G401.6 (cell line): ENCODE data around the gene SMAD2.

Source experiments
- FAIRE-seq: peaks from 2 replicates; lab custom pipeline; 2012; peaks lifted over from hg19 to GRCh38; lab: Jason Lieb, UNC

Gene SMAD2

DNA sequence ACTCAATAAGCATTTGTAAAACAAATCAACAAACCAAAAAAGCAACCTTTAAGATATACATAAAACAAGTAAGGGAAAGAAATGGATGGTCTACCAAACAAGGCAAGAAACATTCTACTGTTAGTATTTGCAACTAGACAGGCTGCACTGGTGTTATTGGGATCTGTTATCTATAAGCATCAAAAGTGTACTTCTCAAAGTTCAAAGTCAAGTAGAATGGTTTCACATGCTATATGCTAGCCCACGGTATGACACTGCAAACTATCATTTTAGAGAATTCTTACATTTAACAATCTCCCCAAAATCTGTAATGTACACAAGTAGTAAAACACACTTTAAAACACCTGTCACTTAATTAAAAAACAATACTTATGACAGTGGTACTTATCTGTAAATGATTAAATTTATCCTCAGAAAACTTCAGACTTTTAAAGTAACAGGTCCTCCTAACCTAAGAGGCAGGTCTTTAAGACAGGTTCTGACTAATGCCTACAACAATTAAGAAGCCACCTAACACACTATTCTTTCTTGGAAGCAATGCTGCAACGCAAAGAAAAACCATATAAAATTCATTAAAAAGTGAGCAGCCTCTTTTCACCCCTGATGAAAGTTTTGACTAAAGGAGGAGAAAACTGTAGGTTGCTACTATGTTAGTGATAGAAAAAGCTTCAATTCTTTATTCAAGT, 34.8 kb downstream of the SMAD2 start:
- FAIRE-seq = no peak

DNA sequence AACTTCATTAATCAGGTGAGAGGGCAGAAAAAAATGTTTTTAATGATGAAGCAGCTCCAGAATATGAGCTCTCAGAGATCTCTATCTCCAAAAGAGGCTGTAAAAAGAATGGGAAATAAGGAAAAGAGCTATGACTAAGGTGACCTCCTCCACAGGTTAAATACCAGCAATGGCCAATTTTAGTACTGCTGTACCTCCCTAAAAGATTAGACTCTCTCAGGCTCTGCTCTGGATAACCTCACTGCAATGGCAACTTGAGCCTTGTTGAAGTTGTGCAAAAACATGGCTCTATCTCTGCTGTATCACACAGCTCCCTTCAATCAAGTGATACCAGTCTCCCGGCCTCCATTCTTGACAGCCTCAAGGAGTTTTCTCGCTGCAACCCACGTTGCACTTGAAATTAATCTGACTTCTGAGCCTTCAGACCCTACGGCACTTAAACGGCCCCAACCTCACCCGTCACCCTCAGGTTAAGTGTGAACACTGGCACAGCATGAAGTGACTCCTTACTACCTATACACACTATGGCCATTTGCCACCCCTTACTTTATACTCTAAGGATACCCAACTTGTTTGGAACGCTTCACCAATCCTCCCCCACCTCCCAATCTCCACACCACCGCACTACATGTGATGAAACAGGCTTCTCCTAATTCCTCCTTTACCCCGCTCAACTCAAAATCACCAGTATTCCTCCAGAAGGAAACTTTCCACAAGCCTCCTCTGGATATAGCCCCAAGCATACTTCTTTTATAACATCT, 36.3 kb downstream of the SMAD2 start:
- FAIRE-seq = no peak

DNA sequence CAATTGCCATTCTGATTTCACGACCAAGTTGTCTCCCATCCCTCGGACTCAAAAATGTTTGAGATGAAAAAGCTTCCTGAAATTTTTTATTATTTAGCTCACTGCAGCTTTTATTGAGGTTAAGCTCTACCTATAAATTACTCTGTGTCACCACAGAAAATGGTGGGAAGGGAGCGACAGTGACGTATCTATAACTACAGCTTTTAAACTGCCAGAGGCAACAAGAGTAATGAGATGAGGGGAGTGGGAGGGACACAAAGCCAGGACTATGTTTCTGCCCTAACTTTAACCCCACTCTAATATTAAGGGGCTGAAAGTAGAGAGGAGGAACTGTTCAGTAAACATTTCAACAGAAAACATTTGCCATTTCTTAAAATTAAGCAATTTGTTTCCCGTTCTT, 37.4 kb downstream of the SMAD2 start:
- no peak for FAIRE-seq

DNA sequence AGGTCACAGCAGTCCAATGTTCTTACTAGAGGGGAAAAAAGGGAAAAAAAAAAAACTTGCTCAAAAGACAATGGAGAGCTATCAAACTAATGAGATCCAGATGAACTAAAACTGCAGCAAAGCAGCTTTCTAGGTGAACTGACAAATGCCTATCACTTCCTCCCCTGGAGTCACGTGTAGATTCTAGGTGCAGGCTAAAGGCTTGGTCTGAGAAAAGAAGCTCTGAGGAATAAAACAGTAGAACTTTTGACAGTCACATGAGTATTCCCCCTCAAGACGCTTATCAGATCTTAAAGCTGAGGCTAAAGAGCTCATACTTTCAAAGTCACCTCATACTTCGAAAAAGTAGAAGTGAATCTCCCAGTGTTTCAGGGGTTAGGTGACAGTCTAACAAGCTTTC, 42.3 kb downstream of the SMAD2 start:
- no peak for FAIRE-seq

DNA sequence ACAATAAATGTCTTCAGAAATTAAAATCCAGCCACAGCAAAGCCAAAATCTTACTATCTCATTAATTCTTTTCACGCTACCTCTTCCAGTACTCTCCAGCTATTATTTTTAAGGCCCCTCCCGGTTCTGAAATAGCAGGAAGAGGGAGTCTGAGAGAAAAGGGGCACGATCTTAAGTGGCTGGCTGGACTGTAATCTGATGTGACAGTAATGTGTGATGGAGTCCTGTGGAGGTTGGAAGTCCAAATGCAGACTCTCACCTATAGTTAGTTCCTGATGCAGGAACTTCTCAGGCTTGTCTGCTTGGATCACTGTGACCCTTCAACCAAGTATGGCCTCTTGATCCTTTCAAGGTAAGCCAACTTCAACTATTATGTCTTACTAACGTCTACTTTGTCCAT, 43.2 kb downstream of the SMAD2 start:
- FAIRE-seq = no peak

DNA sequence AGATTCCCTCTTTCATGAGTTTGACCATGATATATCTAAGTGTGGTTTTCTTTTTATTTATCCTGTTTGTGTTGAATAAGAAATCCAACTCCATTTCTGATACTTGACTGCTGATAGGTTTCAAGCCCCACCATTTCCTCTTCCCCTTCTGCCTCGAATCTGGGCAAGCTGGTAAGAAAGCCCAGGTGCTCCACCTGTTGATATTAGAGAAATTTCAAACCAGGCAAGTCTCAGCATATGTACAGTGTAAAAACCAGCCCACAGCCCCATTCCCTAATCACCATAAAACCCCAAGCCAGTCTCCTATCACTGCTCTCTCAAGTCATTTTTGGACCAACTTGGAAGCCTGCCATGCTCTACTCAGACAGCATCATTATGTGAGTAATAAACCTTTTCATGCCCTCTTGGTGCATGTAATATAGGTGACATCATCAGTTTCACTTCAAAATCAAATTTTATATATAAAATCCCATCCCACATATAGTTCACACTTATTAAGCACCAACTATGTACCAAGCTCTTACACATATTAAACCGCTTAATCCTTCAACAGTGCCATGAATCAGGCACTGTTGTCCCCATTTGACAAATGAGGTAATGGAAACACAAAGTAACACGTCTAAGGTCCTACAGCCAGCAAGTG, 46.6 kb downstream of the SMAD2 start:
- no peak for FAIRE-seq

DNA sequence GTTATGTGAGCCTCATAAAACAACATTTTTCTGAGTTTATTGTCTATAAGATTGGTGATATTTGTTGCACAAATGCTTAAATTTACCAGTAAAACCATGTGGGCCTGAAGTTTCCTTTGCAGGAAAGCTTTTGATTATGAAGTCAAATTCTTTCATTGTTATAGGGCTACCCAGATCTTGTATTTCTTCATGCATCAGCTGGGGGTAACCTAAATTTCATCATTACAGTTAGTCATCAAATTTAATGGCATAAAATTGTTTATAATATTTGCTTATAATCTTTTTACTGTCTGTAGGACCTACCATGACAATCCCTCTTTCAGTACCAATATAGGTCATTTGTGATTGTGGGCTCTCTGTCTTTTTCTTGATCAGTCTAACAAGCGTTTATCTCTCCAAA, 47.8 kb downstream of the SMAD2 start:
- FAIRE-seq = no peak

DNA sequence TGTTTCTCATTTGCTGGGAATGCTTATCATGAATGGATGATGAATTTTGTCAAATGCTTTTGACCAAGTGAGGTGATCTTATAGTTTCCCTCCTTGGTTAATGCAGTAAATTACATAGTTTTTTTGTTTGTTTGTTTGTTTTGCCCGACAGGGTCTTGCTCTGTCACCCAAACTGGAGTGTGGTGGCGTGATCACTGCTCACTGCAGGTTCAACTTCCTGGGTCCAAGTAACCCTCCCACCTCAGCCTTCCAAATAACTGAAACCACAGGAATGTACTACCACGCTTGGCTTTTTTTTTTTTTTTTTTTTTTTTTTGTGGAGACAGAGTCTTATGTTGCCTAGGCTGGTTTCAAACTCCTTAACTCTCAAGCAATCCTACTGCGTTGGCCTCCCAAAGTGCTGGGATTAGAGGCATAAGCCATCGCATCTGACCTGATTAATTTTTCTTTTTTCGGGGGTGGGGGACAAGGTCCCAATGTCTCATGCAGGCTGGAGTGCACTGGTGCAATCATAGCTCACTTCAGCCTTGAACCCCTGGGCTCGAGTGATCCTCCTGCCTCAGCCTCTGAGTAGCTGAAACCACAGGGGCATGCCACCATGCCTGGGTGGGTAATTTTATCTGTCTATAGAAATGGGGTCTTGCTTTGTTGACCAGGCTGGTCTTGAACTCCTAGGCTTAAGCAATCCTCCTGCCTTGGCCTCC, 48.6 kb downstream of the SMAD2 start:
- no peak for FAIRE-seq

DNA sequence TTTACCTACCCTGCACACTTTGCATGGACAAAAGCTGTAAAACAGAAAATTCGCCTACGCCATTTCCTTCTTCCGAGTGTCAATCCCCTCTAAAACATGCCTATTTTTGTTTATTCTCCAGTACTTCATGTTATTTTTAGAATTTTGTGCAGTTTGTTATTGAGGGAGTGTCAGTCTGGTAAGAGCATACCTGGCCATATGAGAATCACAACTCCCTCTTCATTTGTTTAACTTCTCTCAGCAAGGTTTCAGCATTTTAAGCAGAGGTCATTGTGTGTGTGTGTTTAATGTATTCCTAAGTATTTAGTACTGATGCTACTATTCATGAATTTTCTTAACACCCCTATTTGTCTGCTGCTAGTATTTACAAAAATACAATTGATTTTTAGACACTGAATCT, 49.4 kb downstream of the SMAD2 start:
- FAIRE-seq = no peak

DNA sequence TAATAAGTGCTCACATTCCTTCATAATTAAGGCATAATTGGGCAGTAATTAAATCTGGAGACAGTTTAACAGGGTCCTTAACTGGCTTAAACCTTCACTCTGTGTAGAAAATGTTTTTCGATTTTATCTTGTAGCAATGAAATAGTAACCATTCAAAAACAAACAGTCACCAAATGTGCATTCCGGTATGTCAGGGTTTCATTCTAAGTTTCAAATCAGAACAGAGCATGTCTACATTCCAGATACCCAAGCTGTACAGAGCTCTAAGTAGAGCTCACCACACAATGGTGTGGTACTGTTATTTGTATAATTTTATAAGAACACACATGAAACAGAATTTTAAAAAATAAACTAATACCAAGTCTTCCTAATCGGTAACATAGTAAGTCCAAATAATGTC, 52.6 kb downstream of the SMAD2 start:
- FAIRE-seq = no peak

DNA sequence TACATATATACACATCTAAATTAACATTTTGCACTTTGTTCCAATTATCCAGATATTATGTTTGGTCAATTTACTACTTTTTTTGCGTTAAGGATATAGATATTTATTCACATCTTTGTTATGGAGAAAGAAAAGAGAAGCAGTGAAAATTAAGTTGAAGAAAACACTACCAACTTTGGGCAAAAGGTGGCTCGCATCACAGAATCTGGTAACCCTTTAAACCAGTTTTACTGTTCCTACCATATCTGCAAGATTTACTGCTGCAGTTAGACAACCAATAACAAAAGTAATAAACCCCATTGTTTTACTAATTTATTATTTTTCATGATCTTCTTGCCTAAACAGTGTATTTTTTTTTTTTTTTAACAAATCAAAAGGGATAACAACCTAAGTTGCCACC, 53.6 kb downstream of the SMAD2 start:
- peak; percentile 72 for FAIRE-seq

DNA sequence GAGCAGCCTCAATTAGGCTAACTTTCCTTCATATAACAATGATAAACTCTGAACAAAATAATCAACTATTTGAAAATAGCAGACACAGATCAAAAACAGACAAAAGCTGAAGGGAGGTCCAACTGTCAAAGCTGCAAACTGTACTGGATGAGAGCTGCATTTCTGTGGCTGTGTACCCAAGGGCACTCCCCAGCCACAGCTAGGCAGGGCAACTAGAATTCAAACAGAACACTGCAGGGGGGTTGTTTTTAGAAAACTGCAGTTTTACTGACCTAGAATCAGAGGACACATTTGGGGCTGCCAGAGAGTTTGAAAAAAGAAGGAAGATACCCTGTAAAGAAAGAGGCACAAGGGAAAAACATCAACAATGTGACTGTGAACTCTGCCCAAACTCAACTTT, 56.8 kb downstream of the SMAD2 start:
- FAIRE-seq = no peak

DNA sequence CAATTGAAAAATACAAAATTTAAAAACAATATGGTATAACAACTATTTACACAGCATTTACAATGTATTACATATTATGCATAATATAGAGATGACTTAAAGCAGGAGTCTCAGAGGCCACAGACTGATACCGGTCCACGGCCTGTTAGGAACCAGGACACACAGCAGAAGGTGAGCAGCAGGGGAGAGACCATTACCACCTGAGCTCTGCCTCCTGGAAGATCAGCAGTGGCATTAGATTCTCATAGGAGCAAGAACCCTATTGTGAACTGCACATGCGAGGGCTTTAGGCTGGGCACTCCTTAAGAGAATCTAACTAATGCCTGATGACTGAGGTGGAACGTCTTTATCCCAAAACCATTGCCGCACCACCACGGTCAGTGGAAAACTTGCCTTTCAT, 58.0 kb downstream of the SMAD2 start:
- FAIRE-seq = no peak

DNA sequence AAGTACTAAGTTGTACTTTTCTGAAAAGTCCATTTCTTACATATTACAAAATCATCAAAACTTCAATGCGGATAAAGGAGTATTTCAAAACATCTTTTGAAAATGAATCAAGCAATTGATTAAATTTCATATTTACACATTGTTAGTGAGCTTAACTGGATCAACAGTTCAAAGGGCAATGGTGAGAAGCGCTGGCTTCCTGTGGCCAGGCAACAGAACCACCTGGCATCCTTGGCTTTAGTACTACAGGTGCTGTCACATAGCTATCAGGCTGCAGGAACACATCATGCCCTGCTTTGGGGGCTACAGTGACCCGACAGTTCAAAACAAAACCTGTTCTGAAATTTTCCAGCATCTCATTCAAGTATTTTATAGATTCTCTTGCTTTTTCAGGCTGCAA, 59.2 kb downstream of the SMAD2 start:
- FAIRE-seq = no peak

DNA sequence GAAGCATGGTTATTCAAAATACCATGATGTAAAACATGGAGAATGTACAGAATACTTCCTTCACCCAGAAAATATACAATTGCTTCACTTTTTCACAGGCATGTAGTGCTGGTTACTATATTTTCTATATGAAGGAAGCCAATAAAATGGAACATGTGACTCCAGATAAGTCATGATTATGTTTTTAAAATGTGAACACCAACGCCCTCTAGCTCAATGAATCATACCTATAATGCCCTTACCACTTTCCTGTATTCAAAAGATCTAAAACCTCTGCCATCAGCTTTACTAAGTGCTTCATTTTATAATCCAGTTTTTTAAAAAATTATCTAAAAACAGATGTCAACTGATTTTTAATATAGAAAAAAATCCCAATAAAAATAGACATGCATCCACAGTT, 59.9 kb downstream of the SMAD2 start:
- FAIRE-seq = no peak

DNA sequence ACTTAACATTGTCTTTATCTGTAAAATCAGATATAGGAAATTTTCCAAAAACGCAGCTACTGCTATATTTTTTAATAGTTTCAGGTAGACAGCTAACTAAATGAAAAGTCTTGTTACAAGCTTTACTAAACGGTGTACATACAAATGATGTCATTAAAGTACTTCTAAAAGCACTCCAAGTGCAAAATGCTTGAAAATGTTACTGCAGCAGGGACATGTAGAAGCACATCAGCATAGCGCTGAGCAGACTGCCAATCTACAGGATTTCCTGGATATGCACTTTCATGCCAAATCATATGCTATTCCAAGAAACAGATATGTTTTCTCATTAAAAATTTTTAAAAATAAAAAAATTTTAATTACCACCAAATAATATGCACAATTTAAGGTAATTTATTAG, 61.7 kb downstream of the SMAD2 start:
- no peak for FAIRE-seq

DNA sequence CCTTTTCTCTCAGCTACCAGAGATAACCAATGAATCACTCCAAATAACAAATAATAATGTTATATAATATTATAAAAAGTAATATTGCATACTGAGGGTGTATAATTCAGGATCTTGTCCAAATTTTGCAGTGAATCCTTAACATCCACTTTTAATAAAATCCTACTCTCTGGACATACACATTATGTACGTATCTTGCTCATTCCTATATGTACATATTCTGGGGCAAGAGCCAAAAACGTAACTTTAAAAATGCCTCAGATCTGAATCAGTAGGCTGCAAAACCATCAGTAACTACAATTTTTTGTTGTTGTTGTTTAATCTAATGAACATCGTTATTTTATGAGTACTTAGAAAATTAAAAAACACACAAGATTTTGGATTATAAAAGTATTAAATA, 65.3 kb downstream of the SMAD2 start:
- FAIRE-seq = peak; percentile 30

DNA sequence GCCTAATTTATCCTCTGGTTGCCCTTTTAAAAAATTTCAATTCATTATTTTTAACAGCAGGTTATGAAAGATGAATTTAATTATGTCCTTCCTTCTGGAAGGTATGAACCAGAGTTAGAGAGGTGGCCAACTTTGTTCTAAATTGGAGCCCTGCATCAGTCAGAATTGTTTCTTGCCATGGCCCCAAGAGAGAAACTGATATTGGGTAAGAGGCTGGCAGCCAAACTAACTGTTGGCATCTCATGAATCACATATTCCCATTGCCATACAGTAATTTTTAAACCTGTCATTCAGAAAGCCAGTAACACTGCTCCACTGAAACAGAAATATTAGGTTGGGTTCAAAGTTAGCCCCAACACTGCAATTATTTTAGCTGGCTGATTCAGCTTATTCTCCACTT, 67.4 kb downstream of the SMAD2 start:
- no peak for FAIRE-seq

DNA sequence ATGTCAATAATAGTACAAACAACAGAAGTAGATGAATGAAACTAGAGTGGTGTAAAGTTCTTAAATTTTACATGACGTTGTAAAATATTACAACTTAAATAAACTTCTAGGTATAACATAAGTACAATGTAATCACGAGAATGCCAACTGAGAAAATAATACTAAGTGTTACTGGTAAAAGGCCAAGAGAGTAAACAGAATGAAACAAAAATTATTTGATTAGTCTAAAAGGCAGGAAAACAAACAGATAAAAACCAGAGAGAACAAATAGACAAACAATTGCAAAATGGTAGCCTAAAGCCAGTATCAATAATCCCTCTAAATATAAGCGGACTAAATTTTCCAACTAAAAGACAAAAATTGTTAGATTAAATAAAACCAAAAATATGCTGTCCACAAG, 71.9 kb downstream of the SMAD2 start:
- FAIRE-seq = no peak

DNA sequence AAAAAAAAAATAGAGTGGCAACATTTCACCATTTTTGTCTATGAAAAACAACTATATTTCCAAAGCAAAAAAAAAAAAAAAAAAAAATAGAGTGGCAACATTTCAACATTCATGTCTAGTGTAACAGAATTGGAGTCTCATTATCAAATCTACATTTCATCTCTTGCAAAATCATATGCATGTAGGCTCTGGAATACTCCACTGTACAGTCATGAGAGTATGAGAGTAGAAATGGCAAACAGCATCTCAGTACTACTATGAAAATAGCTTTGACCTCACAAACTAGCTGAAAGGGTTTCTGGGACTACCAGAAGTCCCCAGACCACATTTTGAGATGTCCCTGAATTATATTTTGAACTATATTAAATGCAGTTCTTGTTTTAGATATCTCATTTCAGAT, 82.8 kb downstream of the SMAD2 start:
- FAIRE-seq = no peak

DNA sequence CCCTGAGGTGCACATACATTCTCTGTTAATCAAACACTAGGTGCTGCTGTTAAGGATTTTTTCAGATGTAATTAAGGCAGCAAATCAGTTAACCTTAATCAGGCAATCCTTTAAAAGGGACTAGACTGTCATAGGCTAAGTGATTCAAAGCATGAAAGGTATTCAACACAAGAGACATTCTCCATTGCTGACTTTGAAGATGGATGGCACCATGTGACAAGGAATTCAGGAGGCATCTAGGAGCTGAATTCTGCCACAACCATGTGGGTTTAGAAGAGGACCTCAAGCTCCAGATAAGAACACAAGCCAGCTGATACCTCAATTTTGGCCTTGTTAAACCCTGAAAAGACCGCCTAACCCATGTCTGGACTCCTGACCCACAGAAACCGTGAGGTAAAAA, 84.0 kb downstream of the SMAD2 start:
- FAIRE-seq = no peak

DNA sequence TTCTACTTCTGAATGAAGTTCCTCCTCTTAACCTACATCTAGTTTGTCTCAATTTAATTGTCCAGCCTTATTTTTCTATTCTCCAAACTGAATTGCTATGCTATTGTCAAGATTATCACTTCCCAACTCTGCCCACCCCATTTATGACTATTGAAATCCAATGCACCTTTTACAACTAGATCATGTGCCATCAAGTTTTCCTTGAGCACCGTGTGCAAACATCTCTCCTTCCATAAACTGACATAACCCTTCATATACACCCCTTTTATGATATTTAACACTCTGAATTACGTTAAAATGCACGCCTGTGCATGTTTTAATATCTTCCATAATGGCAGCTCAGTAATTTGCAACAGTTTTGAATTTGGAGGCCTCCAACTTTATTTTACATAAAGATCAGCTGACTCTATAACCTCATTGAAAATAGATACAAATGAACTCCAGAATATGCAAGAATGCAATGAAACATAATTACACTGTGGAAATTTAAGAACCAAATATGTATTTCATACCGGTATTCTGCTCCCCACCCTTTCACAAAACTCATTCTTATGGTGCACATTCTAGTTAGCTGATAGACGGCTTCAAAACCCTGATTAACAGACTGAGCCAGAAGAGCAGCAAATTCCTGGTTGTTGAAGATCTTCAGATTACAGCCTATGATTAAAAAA, 85.5 kb downstream of the SMAD2 start:
- FAIRE-seq = no peak

DNA sequence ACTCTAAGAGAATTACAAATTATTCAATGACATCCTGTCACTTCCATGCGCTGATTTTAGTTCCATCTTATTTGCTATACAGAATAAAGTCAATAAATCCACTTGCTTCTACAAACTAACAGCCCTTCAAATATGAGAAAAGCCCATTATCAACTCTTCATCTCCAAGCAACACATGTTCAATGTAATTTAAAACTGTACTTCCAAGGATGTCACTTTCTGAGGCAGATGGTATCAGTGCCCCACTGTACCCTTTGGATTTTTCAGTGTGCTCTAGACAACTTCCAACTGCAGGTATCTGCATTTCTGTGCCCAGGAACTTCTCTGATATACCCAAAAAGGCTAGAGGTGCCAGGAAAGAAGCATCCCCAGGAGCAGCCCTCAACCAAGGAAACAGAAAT, 87.6 kb downstream of the SMAD2 start:
- no peak for FAIRE-seq
